CD14-positive monocyte (primary cell): ENCODE measurements around the gene NUAK1. TPM values are rescaled to one million over a fixed set of nuclear protein-coding genes. Genes with fewer than 3 reads are reported as not detected.
A peak's percentile ranks its signal among the peaks of the same experiment; 100 is the strongest.

Experiments used
- DNase-seq, 3 donors: peaks; one replicate each; pipeline ENCODE4 v3.0.0-alpha.2; 2011 to 2022
- H2AFZ ChIP-seq: 2 replicates; pipeline ENCODE4 v1.6.0; 2012; ENCODE audit warnings: mild to moderate bottlenecking, low read depth, low read length, inconsistent platforms; ENCODE audit not compliant: insufficient read depth, poor library complexity, severe bottlenecking
- H3K27ac ChIP-seq, 2 donors: 1 replicate in 1 of 2; 2 replicates in 1 of 2; pipeline ENCODE4 v1.5.1; 2012 to 2013; ENCODE audit warnings: low read length in 2 of 2, control low read depth in 1 of 2, inconsistent platforms in 1 of 2, low read depth in 1 of 2, mild to moderate bottlenecking in 1 of 2
- H3K27me3 ChIP-seq, 2 donors: one replicate each; pipeline versions ENCODE4 v1.6.0 to v1.6.1; 2011 to 2013; ENCODE audit warnings: low read length in 2 of 2; ENCODE audit not compliant: control insufficient read depth in 2 of 2, insufficient read depth in 2 of 2
- H3K36me3 ChIP-seq, 2 donors: replicated peaks in 1 of 2; 1 replicate in 1 of 2; 2 replicates in 1 of 2; pipeline versions ENCODE4 v1.5.1 to v1.6.1; 2012 to 2013; ENCODE audit warnings: low read length in 2 of 2, control low read depth in 1 of 2, inconsistent platforms in 1 of 2, mild to moderate bottlenecking in 1 of 2; ENCODE audit not compliant: insufficient read depth in 2 of 2, control insufficient read depth in 1 of 2
- H3K4me1 ChIP-seq, 2 donors: 1 replicate in 1 of 2; 2 replicates in 1 of 2; pipeline versions ENCODE4 v1.5.1 to v1.6.1; 2012 to 2013; ENCODE audit warnings: low read length in 2 of 2, control low read depth in 1 of 2, inconsistent platforms in 1 of 2, mild to moderate bottlenecking in 1 of 2, moderate library complexity in 1 of 2; ENCODE audit not compliant: insufficient read depth in 2 of 2, control insufficient read depth in 1 of 2
- H3K4me2 ChIP-seq: replicated peaks from 2 replicates; pipeline ENCODE3; 2012; ENCODE audit warnings: low read length, moderate library complexity, mild to moderate bottlenecking; ENCODE audit not compliant: poor library complexity, severe bottlenecking; ENCODE audit errors: extremely low read depth
- H3K4me3 ChIP-seq, 3 experiments: fragments of 200-600 bp in 1 of 3; sonication (generic) in 1 of 3; replicated peaks in 1 of 3; 1 replicate in 2 of 3; 2 replicates in 1 of 3; pipeline ENCODE4 v1.5.1; 2011 to 2013; ENCODE audit warnings: low read length in 3 of 3, mild to moderate bottlenecking in 3 of 3, control low read depth in 2 of 3, low read depth in 2 of 3, inconsistent platforms in 1 of 3, moderate library complexity in 1 of 3
- H3K79me2 ChIP-seq: 2 replicates; pipeline ENCODE4 v1.6.0; 2012; ENCODE audit warnings: mild to moderate bottlenecking, control low read depth, inconsistent platforms, low read length, moderate library complexity; ENCODE audit not compliant: insufficient read depth
- H3K9ac ChIP-seq: 2 replicates; pipeline ENCODE4 v1.6.0; 2017; ENCODE audit warnings: low read length, mild to moderate bottlenecking; ENCODE audit not compliant: insufficient read depth, poor library complexity, severe bottlenecking
- H3K9me3 ChIP-seq, 2 donors: replicated peaks in 1 of 2; 1 replicate in 1 of 2; 2 replicates in 1 of 2; pipeline versions ENCODE4 v1.5.1 to v1.6.1; 2012 to 2013; ENCODE audit warnings: low read length in 2 of 2, control low read depth in 1 of 2; ENCODE audit not compliant: control insufficient read depth in 1 of 2, insufficient read depth in 1 of 2
- H4K20me1 ChIP-seq: 2 replicates; pipeline ENCODE4 v1.6.0; 2012; ENCODE audit warnings: mild to moderate bottlenecking, low read length, control low read depth, moderate library complexity; ENCODE audit not compliant: insufficient read depth
- H3K27ac Mint-ChIP-seq, 7 donors: one replicate each; pipeline ENCODE4 v1.8.0; 2020; ENCODE audit warnings: mild to moderate bottlenecking in 7 of 7, mixed read lengths in 7 of 7, moderate library complexity in 6 of 7, inconsistent platforms in 2 of 7
- H3K27me3 Mint-ChIP-seq, 3 donors: one replicate each; pipeline ENCODE4 v1.8.0; 2021 to 2022; ENCODE audit warnings: low read depth in 3 of 3, mild to moderate bottlenecking in 3 of 3, mixed read lengths in 3 of 3, moderate library complexity in 3 of 3, inconsistent platforms in 1 of 3
- H3K36me3 Mint-ChIP-seq, 2 donors: one replicate each; pipeline ENCODE4 v1.8.0; 2020; ENCODE audit warnings: mixed read lengths in 2 of 2, inconsistent platforms in 1 of 2, mild to moderate bottlenecking in 1 of 2
- H3K4me1 Mint-ChIP-seq: one replicate; pipeline ENCODE4 v1.8.0; 2020; ENCODE audit warnings: mild to moderate bottlenecking, mixed read lengths
- H3K4me3 Mint-ChIP-seq, 2 donors: one replicate each; pipeline ENCODE4 v1.8.0; 2020; ENCODE audit warnings: mild to moderate bottlenecking in 2 of 2, mixed read lengths in 2 of 2, moderate library complexity in 1 of 2
- H3K9me3 Mint-ChIP-seq, 7 donors: one replicate each; pipeline ENCODE4 v1.8.0; 2020 to 2022; ENCODE audit warnings: mixed read lengths in 7 of 7, mild to moderate bottlenecking in 6 of 7, moderate library complexity in 6 of 7, inconsistent platforms in 2 of 7
- CTCF ChIP-seq: fragments of 200-600 bp; IDR thresholded peaks from one replicate; pipeline ENCODE4 v1.8.0; 2022; ENCODE audit warnings: antibody characterized with exemption, mild to moderate bottlenecking
- WGBS: methylation state at CpG from one replicate; pipeline ENCODE4 v1.1.5; 2013; ENCODE audit warnings: missing lambda C conversion rate; ENCODE audit not compliant: insufficient coverage; 5-methylcytosine and 5-hydroxymethylcytosine counted together
- intact Hi-C, 2 donors: fragments of 100-400 bp; cut with micrococcal nuclease; formaldehyde crosslinking; loops; one replicate each; pipeline versions ENCODE4 v1.15.0 to v1.15.1; 2023
- polyA plus RNA-seq, 3 donors: library from polyadenylated mRNA; depleted of rRNA in 1 of 3; unstranded in 2 of 3; stranded (reverse) in 1 of 3; fragments of 300-500 nt in 2 of 3; fragments of >200 nt in 1 of 3; fragmentation: Illumina TruSeq in 2 of 3; gene quantifications; 1 replicate in 2 of 3; 2 replicates in 1 of 3; pipeline ENCODE4 v1.2.3, GENCODE V29; 2012 to 2021

The NUAK1 gene
- polyA plus RNA-seq, 3 donors = not detected

- H3K27ac ChIP-seq = no peak overlapping the region
- peaks cover 0 to 2% (median 2%) of the 10 kb centered on the region in 7 donors for H3K9me3 Mint-ChIP-seq
- H3K4me1 Mint-ChIP-seq = no peaks in the 10 kb centered on the region
Measured at GRCh38 chr12:106046947-106047346, 91.8 kb downstream of the NUAK1 start.

GRCh38 chr12:106046301-106046846, 92.4 kb downstream of the NUAK1 start:
- no peak overlapping the region for H2AFZ ChIP-seq
- Mint-ChIP-seq H3K27me3 (peaks cover 3 to 8% (median 5%) of the 10 kb centered on the region in 3 donors), H3K4me1 (no peaks in the 10 kb centered on the region), H3K9me3 (peaks cover 0 to 2% (median 2%) of the 10 kb centered on the region in 7 donors), H3K27ac (peak overlapping the region in 1 of 7 donors; percentile 43), H3K36me3 (no peaks in the 10 kb centered on the region), H3K4me3 (no peak overlapping the region)
- no peak for DNase-seq
- no peaks in the 10 kb centered on the region for H3K9me3 ChIP-seq
- no peak overlapping the region for H3K27ac ChIP-seq
- intact Hi-C loops = no loop called here
- no peak overlapping the region for H3K4me2 ChIP-seq
- H3K4me3 ChIP-seq = no peak overlapping the region
- H3K36me3 ChIP-seq = no peaks in the 10 kb centered on the region
- H4K20me1 ChIP-seq = no peaks in the 10 kb centered on the region
- no peak overlapping the region for H3K9ac ChIP-seq
- no peaks in the 10 kb centered on the region for H3K4me1 ChIP-seq
- no peaks in the 10 kb centered on the region for H3K27me3 ChIP-seq
- H3K79me2 ChIP-seq = no peaks in the 10 kb centered on the region
- TF ChIP-seq CTCF = no peak
- WGBS = 92% methylated on average over 2 of the region's 4 CpGs

More at GRCh38 chr12:106046947-106047346, 91.8 kb downstream of the NUAK1 start:
- TF ChIP-seq CTCF = no peak
- intact Hi-C loops = no loop called here
- WGBS = 100% methylated on average over 1 of the region's 2 CpGs
- Mint-ChIP-seq H3K36me3 (no peaks in the 10 kb centered on the region), H3K4me3 (no peak overlapping the region), H3K27ac (no peak overlapping the region), H3K27me3 (peaks cover 3 to 8% (median 5%) of the 10 kb centered on the region in 3 donors)
- no peaks in the 10 kb centered on the region for H3K4me1 ChIP-seq
- H2AFZ ChIP-seq = no peak overlapping the region
- H3K9me3 ChIP-seq = no peaks in the 10 kb centered on the region
- DNase-seq = no peak
- no peak overlapping the region for H3K4me3 ChIP-seq
- H3K4me2 ChIP-seq = no peak overlapping the region
- no peaks in the 10 kb centered on the region for H4K20me1 ChIP-seq
- no peaks in the 10 kb centered on the region for H3K27me3 ChIP-seq
- no peaks in the 10 kb centered on the region for H3K36me3 ChIP-seq
- no peak overlapping the region for H3K9ac ChIP-seq
- no peaks in the 10 kb centered on the region for H3K79me2 ChIP-seq
